Epithelial cell of umbilical artery (primary cell): ENCODE measurements around the gene DHFR. TPM values are rescaled to one million over a fixed set of nuclear protein-coding genes. Genes with fewer than 3 reads are reported as not detected.

Experiments
- total RNA-seq: library from RNA; depleted of rRNA; stranded (reverse); fragments of >200 nt; gene quantifications from 2 replicates; pipeline ENCODE4 v1.2.3, GENCODE V29; 2014

The DHFR gene
- total RNA-seq = 23.7 and 39.7 TPM in 2 replicates

GRCh38 chr5:80654391-80655230 lies at the start of gene DHFR, which contains the start of gene MSH3:
Gene DHFR (minus strand): TSS chr5:80654983. CDS start chr5:80654489, 494 bp downstream.
Gene MSH3 (plus strand): TSS chr5:80654652. CDS start chr5:80654728, 76 bp downstream.

Other genes starting within 250 kb of the DHFR start
- gene ZFYVE16, start 246.9 kb downstream of the DHFR start, total RNA-seq = 23.1 and 32.5 TPM in 2 replicates
- 2.9 and 3.3 TPM in 2 replicates for gene FAM151B, start 166.9 kb downstream of the DHFR start, total RNA-seq
- not detected in 2 replicates for gene ANKRD34B, start 84.7 kb downstream of the DHFR start, total RNA-seq
- 8.8 and 10.6 TPM in 2 replicates for gene MSH3, start 331 bp downstream of the DHFR start, total RNA-seq